Dermis blood vessel endothelial cell (primary cell): ENCODE results near the gene TSPAN16. TPM values are rescaled to one million over a fixed set of nuclear protein-coding genes. Genes with fewer than 3 reads are reported as not detected.
A peak's percentile ranks its signal among the peaks of the same experiment; 100 is the strongest.
"Not testable (repeated sequence)": the region's sequence is repeated elsewhere in the genome, so short reads cannot be mapped to it uniquely, and the experiment has no call there.

Source experiments
- DNase-seq: peaks from one replicate; pipeline ENCODE4 v3.0.0; 2010
- total RNA-seq: library from RNA; depleted of rRNA; stranded (reverse); fragments of >200 nt; gene quantifications from 2 replicates; pipeline ENCODE4 v1.2.3, GENCODE V29; 2014

TSPAN16 gene
- total RNA-seq, 1 donor from 2014 or later: not detected

DNA sequence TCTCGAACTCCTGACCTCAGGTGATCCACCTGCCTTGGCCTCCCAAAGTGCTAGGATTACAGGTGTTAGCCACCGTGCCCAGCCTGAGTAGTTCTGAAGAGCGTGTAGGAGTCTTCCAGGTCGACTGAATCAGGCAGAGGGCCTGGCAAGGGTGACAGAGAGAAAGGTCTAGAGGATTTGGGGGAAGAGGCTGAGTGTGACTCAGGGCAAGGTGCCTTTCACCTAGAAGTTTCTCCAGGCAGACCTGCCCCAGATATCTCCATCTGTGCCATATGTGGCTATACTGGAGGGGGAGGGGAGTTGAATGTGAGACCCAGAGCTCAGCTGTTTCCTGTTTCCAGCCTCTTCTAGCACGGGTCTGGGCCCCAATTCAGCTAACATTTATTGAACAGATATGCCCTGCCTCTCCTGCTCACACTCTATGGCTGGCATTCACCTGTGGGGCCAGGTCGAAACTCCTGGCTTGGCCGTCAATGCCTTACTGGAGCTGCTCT, 51.6 kb downstream of the TSPAN16 start:
- DNase-seq: no peak

DNA sequence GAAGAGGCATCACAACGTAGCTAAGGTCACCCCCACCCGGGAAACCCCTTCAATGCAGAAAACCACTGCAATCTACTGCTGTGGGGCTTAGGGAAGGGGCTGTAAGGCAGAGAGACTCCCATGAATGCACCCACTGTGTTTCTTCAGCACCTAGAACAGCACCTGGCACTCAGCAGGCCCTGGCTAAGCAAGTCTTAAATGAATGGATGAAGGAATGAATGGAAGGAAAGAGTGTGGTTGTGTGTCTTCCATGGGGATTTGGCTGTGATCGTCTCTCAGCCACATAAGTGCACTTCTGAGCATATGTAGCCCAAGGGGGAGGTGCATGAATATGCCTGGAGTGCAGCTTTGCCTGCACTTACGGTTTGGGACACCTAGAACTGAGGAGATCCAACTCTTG, 53.2 kb downstream of the TSPAN16 start:
- DNase-seq: no peak

DNA sequence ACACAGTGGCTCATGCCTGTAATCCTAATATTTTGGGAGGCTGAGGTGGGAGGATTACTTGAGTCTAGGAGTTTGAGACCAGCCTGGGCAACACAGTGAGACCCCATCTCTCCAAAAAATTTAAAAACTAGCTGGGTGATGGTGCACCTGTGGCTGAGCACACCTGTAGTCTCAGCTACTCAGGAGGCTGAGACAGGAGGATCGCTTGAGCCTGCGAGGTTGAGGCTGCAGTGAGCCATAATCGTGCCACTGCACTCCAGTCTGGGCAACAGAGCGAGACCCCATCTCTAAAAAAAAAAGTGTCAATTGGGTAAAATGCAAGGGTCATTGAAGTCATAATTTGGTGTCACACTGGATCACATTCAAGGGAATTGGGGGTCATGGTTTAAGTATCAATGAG, 58.1 kb downstream of the TSPAN16 start:
- DNase-seq: not testable (repeated sequence)

DNA sequence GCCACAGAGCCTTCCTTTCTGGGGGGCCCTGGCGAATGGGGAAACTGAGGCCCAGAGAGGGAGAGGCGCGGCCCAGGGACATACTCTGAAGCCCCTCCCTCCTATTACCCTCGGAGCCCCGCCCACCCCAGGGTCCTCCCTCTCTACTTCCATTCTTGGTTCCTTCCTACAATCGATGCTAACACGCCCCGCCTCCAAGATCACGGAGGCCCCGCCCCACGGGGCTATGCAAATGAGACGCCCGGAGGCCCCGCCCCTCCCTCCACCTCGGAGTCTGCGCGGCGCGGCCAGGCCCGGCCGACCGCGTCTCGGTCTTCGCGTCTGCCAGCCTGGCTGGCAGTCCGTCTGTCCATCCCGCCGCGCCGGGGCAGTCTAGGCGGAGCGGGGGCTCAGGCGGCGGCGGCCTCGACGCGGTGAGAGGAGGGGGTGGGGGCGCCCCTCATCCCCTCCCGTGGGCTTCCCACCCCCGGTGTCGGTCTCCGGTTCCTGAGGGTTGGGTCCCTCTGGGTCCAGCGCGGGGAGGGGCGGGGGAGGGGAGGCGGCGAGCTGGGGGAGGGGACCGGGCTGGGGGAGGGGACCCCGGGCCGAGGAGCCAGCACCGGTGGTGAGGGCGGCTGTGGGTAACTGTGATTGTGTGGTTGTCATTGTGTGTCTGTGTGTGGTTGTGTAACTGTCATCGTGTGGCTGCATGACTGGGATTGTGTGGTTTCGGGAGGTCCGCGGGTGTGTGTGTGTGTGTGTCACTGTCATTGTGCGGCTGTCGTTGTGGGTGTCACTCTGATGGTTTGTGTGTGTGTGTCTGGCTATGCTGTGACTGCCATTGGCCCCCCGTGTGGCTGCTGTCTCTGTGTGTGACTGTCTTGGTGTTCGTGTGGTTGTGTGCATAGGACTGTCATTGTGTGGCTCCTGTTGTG, 59.5 kb downstream of the TSPAN16 start, which contains the start of gene PLPPR2:
Gene PLPPR2 (plus strand): TSS at position 273 of the 914 bp plus-strand sequence. CDS start 2,242 bp downstream, outside the sequence.
- peak; percentile 91 for DNase-seq

DNA sequence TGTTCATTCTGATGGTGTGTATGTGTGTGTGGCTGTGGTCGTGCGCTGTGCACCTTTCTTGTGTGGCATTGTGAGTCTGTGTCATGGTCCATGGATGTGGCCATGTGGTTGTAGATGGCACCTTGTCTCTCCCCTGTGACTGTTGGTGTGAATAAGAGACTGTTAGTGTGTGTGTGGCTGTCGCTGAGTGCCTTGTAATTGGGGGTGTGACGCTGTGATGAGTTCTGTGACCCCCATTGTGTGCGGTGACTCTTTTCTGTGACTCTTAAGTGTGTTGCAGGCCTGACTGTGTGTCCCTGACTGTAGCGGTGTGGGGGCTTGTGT, 60.1 kb downstream of the TSPAN16 start:
- no peak for DNase-seq

DNA sequence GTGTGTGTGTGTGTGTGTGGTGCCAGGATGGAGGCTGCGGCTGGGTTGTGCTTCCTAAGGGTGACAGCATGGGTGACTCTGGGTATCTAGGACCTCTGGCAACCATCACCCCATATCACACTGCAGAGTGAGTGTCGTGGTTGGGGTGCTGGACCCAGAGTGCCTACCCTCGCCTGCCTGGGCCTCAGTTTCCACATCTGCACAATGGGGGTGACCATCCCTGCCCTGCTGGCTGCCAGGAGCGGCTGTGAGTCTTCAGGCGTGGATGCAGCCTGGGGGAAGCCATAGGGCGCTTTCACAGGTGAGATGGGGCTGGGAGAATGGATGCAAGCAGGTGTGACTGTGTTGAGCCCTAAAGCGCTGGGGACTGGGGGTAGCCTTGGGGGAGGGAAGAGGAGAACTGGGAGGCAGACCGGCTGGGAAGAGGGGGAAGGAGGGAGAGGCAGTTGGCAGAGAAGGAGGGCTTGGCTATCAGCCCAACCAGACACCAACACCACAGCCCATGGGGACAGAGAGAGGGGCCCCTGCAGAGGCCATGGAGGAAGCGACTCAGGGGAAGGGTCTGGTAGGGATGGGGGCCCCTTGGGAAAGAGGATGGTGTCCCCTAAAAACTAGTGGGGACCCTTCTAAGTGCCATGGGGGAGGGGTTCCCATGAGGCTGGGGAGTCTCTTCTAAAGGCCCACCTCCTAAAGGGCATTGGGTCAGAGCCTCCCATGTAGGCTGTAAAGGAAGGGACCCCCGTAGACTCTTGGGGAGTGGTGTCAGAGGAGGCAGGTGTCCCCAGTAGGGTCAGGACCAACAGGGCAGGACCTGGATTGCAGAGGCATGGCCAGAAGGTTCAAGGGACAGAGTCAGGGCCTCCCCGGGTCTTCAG, 61.0 kb downstream of the TSPAN16 start:
- no peak for DNase-seq

DNA sequence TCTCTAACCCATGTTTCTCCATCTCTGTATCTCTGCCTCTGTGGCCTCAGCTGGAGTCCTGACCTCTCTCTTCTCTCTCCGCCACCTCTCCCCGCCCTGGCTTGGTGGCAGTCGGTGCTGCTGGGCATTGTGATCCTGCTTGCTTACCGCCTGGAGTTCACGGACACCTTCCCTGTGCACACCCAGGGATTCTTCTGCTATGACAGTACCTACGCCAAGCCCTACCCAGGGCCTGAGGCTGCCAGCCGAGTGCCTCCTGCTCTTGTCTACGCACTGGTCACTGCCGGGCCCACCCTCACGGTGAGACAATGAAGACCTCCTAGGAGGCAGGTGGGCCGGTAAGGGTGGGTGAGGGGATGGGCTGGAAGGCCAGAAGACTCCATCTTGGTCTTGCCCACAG, 63.5 kb downstream of the TSPAN16 start:
- DNase-seq: no peak

DNA sequence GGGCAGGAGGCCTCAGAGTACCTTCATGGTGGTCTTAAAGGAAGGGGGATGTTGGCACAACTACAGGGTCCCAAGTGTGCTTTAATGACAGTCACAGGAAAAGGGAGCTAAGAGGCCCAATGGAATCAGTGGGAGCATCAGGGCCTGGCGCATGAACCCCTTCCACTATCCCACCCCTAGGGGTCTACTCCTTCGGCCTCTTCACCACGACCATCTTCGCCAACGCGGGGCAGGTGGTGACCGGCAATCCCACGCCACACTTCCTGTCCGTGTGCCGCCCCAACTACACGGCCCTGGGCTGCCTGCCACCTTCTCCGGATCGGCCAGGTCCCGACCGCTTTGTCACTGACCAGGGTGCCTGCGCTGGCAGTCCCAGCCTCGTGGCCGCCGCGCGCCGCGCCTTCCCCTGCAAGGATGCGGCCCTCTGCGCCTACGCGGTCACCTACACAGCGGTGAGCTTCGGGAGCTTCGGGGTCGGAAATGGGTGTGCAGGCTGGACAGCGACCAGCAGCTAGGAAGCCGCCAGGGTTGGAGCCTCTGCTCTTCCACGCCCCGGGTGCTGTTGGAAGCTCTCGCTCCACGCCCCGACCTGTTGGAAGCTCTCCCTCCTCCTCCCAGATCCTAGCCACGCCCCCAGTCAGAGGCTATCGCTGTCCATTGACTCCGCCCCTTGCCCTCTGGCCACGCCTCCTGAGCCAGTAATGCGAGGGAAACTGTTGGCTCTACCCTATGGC, 65.2 kb downstream of the TSPAN16 start:
- peak; percentile 56 for DNase-seq

DNA sequence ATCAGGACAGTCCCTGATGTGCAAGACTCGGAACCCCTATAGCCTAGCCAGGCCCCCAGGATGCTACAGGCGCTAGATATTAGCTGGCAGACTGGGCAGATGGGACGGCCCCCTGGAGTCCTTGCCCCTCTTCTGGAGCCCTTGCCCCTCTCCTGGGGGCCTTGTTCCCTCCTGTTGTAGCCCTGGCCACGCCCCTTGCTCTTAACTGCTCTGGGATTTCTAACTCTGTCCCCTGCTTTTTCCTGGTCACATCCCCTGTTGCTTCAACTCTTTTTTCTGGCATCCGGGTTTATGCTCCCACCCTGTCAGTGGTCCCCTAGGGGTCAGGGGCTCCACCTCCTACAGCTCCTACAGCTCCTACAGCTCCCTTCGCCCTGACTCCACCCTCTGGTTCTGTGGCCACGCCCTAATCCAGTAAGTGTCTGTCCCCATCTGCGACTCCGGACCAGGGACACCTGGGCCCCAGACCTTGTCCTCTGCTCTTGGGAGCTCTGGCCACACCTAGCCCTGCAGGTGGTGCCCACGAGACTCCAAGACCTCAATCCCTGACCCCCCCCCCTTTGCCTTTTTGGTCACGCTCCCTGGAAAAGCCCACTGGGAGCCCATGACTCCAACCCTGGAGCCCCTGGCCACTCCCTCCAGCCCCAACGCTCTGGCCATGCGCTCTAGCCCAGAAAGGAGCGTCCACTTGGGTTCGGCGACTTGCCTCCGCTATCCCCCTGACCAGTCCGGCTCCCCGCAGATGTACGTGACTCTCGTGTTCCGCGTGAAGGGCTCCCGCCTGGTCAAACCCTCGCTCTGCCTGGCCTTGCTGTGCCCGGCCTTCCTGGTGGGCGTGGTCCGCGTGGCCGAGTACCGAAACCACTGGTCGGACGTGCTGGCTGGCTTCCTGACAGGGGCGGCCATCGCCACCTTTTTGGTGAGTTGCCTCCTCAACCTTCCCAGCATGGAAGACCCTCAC, 66.1 kb downstream of the TSPAN16 start:
- no peak for DNase-seq

DNA sequence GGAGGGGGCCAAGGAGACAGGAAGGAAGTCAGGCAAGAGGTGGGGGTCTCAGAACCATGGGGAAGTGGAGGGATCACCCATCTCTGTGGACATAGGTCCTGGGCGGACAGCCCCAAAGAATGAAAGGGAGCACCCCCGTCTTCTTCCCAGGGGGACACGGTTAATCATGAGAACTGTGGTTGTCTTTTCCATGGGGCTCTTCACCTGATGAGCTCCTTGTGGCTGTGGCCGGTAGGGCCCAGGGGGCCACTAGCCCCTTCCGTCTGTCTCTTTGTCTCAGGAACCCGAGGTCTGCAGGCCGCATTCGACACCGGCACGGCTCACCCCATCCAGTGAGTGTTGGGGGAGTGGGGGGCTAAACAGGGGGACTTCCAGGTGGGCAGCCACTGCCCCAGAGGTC, 67.9 kb downstream of the TSPAN16 start:
- DNase-seq: no peak

DNA sequence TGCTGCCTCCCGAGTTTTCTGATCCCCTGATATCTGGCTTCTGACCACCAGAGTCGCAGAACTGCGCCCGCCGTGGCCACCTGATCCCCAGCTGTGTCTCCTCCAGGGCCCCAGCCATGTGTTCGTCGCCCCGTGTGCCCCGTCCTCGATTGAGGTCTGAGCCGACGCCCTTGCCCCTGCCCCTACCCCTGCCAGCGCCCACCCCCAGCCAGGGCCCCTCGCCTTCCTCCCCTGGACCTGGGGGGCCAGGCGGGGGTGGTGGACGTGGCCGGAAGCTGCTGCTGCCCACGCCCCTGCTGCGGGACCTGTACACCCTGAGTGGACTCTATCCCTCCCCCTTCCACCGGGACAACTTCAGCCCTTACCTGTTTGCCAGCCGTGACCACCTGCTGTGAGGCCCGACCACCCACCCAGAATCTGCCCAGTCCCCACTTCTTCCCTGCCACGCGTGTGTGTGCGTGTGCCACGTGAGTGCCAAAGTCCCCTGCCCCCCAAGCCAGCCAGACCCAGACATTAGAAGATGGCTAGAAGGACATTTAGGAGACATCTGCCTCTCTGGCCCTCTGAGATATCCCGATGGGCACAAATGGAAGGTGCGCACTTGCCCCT, 68.4 kb downstream of the TSPAN16 start:
- no peak for DNase-seq

DNA sequence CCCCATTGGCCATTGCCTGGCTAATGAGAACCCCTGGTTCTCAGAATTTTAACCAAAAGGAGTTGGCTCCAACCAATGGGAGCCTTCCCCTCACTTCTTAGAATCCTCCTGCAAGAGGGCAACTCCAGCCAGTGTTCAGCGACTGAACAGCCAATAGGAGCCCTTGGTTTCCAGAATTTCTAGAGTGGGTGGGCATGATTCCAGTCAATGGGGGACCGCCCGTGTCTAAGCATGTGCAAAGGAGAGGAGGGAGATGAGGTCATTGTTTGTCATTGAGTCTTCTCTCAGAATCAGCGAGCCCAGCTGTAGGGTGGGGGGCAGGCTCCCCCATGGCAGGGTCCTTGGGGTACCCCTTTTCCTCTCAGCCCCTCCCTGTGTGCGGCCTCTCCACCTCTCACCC, 69.0 kb downstream of the TSPAN16 start:
- no peak for DNase-seq

Other genes starting within 250 kb of the TSPAN16 start
- gene LDLR, start 206.7 kb upstream of the TSPAN16 start, total RNA-seq: 97.3 and 148 TPM in 2 replicates
- gene SPC24, start 140.4 kb upstream of the TSPAN16 start, total RNA-seq: 23.1 and 88.9 TPM in 2 replicates
- 102 and 108 TPM in 2 replicates for gene KANK2, start 98.6 kb upstream of the TSPAN16 start, total RNA-seq
- not detected in 2 replicates for gene ANGPTL8, start 56.5 kb upstream of the TSPAN16 start, total RNA-seq
- gene DOCK6, start 33.6 kb upstream of the TSPAN16 start, total RNA-seq: 95.3 and 184 TPM in 2 replicates
- 55.6 and 65.0 TPM in 2 replicates for gene RAB3D, start 43.5 kb downstream of the TSPAN16 start, total RNA-seq
- gene TMEM205, start 50.1 kb downstream of the TSPAN16 start, total RNA-seq: 105 and 267 TPM in 2 replicates
- gene CCDC159, start 50.4 kb downstream of the TSPAN16 start, total RNA-seq: 7.8 and 10.4 TPM in 2 replicates
- 8.7 and 14.1 TPM in 2 replicates for gene PLPPR2, start 59.3 kb downstream of the TSPAN16 start, total RNA-seq
- gene SWSAP1, start 78.5 kb downstream of the TSPAN16 start, total RNA-seq: 0.79 and 0.85 TPM in 2 replicates
- 6.0 and 8.2 TPM in 2 replicates for gene EPOR, start 88.2 kb downstream of the TSPAN16 start, total RNA-seq
- 2.1 and 4.3 TPM in 2 replicates for gene RGL3, start 123.2 kb downstream of the TSPAN16 start, total RNA-seq
- 0.05 TPM in 1 of 2 replicates, not detected in the other for gene ODAD3, start 139.0 kb downstream of the TSPAN16 start, total RNA-seq
- gene PRKCSH, start 139.5 kb downstream of the TSPAN16 start, total RNA-seq: 117 and 310 TPM in 2 replicates
- gene ELAVL3, start 184.9 kb downstream of the TSPAN16 start, total RNA-seq: not detected in 2 replicates
- gene ZNF653, start 209.7 kb downstream of the TSPAN16 start, total RNA-seq: 5.1 and 12.4 TPM in 2 replicates
- 36.8 and 37.6 TPM in 2 replicates for gene ECSIT, start 233.0 kb downstream of the TSPAN16 start, total RNA-seq
- 0.19 and 1.2 TPM in 2 replicates for gene CNN1, start 242.7 kb downstream of the TSPAN16 start, total RNA-seq